A204.1 (cell line): ENCODE data around the gene B3GAT3.
"Not testable (repeated sequence)": the region's sequence is repeated elsewhere in the genome, so short reads cannot be mapped to it uniquely, and the experiment has no call there.

Experiments used
- FAIRE-seq: peaks from 2 replicates; lab custom pipeline; 2012; peaks lifted over from hg19 to GRCh38; lab: Jason Lieb, UNC

Gene B3GAT3

DNA sequence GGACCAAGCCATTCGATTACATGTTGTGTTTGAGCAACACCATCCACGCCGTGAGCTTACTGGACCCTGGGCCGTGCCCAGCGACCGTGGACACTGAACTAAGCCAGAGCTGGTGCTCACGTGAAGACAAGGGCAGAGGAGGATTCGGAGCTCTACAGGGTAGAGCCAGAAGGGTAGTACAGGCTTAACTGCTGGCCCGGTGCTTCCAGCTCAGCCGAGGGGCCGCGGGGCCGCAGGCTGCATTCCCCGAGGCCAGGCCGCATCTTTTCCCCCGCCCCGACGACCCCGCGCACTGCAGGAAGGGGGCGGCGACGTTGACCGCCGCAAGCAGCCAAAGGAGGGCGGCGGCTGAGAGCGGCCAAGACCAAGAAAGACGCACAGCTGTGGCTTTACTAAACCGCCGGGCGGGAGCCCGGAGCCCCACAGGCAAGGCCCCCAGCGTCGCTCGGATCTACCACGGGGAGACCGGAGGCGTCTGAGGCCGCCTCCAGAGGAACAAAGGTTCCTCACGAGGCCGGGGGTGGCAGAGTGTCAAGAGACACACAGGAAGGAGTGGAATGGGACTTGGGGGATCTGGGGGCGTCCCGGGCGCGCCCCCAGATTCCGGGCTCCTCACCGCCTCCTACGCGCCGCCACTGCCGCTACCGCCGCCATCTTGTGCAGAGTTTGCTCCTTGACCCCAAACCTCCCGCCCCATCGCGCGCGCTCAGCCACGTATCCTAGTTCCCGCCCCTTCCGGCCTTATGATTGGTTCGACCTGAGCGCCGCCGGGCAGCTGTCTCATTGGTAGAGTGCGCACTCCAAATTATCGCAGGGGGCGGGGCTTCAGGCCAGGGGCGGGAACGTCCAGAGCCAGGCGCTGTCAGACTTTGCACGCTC lies 24.4 kb upstream of the B3GAT3 start, which contains the start of gene GANAB:
Gene GANAB (minus strand): TSS at position 668 of the 879 bp plus-strand sequence. CDS start 14 bp downstream, at position 654.
- FAIRE-seq: peak; percentile 95

DNA sequence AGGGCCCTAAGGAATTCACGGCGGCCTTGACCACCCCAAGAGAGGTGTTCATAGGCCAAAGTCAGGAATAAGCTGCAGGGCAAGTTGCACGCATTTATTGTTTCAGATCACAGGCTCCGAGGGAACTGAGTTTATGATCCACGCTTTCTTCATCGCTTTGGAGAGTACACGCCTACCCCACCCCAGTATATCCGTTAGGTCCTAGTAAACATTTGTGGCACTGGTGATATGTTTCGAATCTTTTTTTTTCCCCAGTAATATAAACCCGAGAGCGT lies 23.8 kb upstream of the B3GAT3 start:
- no peak for FAIRE-seq

DNA sequence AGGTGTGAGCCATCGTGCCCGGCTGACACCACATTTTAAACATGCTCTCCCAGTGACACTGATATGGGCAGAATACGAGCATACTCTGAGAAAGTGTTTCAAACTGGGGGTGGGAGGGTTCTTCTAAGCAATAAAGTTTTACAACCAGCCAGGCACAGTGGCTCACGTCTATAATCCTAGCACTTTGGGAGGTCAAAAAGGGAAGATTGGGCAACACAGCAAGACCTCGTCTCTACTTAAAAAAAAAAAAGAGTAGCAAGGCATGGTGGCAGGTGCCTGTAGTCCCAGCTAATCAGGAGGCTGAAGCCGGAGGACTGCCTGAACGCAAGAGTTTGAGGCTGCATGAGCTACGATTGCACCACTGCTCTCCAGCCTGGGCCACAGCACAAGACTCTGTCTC lies 22.4 kb upstream of the B3GAT3 start:
- FAIRE-seq: no peak

DNA sequence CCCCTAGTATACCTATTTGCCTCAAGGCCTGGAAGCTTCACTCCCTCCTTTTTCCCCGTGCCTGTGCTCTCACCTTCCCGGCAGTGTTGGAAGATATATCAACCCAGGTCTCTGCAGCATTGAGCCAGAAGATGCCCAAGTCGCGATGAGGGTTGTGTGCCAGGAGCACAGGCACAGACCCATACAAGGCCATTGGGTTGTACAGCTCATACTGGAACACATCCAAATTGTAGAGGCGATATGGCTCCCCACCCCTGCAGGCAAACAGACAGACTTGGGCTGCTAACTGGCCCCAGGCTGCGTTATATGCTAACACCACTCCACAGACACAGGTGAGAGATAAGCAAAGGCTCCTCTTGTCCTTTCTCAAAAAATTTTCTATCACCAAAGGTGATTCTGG lies 10.7 kb upstream of the B3GAT3 start:
- FAIRE-seq: no peak

DNA sequence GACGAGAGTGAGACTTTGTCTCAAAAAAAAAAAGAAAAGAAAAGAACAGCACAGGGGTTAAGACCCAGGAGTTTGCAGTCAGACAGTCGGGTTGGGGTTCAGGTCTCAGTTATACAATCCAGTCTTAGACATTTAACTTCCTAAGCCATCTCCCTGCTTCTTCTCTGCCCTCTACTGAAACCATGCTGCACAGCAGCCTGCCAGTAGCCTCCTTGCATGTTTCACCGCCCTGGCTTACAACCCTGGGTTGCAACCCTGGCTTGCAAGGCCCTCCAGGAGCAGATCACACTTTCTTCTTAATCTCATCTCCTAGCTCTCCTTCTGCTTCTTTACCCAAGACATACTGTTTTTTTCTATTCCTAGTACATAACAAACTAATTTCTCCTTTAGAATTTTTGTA lies 5.9 kb upstream of the B3GAT3 start:
- FAIRE-seq: no peak

DNA sequence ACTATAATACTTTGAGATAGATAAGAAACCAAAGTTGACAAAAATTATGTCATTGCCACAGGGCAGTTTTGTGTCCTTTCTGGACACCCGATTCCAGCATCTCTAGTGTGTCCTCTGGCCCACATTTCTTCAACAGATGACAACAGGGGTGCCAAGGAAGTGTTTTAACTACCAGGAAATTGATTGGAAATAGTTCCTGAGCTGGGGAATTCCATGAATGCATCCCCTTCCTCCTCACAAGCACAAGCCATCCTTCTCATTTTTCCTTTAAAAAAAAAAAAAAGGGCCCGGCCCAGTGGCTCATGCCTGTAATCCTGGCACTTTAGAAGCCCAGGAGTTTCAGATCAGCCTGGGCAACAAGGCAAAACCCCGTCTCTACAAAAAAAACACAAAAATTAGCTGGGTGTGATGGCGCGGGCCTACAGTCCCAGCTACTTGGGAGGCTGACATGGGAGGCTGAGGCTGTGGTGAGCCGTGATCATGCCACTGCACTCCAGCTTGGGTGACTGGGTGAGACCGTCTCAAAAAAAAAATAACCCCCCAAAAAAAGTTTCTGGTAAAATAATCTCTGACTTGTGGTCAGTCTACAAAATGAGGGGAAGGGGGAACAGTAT lies 797 bp upstream of the B3GAT3 start:
- FAIRE-seq: no peak

DNA sequence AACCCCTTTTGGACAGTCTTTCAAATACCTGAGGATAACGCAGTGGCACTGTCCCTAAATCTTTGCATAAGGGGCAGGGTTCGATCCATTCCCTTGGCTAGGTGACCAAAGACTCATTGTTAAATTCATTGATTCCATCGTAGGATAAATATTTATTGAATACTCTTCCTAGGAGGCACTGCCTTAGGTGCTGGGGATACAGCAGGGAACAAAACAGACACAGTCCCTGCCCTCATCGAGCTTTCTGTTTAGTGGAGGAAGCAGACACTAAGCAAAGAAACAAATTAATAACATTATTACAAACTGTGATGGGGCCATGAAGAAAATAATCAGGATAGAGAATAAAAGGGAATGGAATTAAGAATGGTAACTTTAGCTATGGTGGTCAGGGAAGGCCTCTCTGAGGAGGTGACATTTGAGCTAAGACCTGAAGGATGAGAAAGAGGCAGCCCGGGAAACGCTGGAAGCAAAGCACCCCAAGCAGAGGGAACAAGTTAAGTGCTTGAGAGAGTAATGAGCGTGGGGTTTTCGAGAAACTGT lies 689 bp downstream of the B3GAT3 start:
- no peak for FAIRE-seq

DNA sequence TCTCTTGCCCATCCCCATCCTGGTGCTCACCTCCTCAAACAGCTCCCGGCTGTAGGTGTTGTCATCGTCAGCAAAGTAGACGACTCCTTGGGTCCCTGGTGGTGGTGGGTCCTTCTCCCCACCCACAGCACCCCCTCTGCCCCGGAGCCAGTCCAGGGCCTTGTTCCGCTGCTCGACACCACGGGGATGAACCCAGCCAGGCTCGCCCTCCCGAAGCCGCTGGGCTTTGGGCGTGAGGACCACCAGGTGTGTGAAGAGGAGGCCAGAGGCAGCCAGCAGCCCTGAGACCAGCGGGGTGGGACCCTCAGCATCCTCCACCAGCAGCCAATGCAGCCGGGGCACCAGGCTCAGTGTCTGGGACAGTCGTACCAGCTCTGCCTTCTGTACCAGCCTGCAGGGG lies 4.8 kb downstream of the B3GAT3 start:
- FAIRE-seq: not testable (repeated sequence)

DNA sequence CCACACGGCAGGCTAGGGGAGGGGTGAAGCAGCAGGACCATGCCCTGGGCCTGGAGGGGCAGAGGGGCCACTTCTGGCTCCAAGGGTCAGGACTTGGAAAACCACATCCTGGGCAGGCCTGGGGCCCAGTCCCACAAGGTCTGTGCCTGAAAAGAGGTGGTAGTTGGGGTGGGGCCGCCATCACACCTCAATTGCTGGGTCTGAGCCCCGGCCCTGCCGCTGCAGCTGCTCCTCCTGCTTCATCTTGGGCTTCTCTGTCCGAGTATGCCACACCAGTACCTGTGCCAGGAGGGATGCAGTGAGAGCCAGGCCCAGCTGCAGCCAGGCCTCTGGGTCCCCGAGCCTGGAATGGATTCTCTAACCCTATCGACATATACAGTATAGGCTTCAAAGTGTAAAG lies 6.3 kb downstream of the B3GAT3 start:
- no peak for FAIRE-seq

DNA sequence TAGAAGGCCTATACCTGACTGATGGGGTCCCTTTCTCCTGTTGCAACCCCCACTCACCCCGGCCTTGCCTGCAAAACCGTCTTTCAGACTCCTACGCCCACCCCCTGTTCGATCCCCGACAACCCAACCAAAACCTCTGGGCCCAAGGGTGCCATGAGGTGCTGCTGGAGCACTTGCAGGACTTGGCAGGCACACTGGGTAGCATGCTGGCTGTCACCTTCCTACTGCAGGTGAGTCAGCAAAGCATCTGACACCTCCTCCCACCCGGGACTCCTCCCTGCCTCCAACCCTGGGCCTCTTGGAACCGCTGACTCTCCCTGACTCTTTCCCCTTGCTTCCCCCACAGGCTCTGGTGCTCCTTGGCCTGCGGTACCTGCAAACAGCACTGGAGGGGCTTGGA lies 7.5 kb downstream of the B3GAT3 start:
- FAIRE-seq: no peak

DNA sequence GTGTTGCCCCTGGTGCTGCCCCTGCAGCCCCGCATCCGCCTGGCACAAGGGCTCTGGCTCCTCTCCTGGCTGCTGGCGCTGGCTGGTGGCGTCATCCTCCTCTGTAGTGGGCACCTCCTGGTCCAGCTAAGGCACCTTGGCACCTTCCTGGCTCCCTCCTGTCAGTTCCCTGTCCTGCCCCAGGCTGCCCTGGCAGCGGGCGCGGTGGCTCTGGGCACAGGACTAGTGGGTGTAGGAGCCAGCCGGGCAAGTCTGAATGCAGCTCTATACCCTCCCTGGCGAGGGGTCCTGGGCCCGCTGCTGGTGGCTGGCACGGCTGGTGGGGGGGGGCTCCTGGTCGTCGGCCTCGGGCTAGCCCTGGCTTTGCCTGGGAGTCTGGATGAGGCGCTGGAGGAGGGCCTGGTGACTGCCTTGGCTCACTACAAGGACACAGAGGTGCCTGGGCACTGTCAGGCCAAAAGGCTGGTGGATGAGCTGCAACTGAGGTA lies 8.5 kb downstream of the B3GAT3 start:
- FAIRE-seq: no peak

DNA sequence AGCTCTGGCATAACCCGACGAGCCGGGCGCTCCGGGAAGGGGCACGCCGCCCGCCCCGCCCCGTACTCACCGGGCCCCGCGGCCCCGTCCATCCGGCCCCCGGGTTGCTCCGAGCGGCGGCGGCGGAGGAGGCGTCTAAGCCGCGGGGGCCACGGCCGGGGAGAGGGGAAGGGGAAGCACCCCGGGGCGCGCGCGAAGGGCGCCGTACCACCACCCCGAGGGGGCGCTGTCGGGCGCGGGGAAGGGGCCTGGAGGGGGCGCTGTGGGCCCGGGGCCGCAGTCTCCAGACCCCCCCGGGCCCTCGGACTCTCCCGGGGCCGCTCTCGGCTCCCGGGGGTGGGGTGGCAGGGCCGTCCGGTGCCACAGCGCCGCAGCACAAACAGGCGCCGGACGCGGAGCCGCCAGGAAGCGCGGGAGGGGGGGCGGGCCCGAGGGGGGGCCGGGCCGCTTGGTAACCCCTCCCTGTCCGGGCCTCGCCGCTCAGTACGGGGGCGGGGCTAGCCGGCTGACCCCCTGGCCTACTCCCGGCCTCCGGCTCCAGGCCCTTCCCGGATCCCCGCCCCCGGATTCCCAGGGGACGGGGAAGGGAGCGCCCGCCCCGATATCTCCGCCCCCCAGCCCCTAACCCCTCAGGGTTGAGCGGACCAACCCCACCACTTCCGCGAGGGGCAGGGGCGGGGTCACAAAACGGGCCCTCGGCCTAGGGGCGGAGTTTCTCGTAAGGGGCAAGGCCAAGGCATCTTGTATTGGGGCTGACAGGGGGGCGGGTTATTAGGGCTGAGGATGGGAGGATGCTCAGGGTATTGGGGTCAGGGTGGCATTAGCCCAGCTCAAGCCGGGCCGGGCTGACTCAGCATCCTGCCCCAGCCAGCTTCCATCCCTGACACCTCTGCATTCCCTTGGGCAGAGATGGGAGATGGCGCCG lies 9.2 kb downstream of the B3GAT3 start, which contains the start of the genes EML3 and ROM1:
Gene EML3 (minus strand): TSS at position 410 of the 925 bp plus-strand sequence. CDS start 318 bp downstream, at position 92.
Gene ROM1 (plus strand): TSS at position 892 of the 925 bp plus-strand sequence. CDS start 25 bp downstream, at position 917.
- no peak for FAIRE-seq

DNA sequence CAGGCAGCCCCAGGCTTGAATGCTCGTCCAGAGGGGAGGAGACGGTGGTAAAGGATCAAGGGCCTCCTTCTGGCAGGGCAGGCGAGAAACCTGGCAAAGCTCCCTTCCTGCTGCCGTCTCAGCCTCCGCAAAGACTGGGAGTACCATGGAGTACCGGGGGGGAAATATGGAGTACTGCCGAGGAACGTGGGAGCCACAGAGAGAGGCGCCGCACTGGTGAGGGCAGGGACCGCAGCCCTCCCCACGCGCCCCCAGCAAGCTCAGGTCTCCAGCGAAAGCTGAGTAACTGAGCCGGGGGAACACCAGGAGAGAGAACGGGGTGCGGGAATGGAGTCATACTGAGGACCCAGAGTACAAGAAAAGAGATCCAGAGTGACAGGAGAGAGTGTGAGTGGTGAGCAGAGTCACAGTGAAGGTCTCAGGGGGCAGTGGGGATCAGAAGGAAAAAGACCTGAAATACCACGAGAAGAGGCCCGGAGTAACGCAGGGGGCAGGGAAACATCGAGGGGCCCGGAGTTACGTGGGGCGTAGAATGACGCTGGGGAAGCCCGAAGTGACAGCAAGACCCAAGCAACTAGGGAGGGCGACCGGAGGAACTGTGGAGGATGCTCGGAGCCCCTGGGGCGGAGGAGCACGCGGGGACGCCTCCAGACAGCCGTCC lies 10.0 kb downstream of the B3GAT3 start:
- FAIRE-seq: no peak

DNA sequence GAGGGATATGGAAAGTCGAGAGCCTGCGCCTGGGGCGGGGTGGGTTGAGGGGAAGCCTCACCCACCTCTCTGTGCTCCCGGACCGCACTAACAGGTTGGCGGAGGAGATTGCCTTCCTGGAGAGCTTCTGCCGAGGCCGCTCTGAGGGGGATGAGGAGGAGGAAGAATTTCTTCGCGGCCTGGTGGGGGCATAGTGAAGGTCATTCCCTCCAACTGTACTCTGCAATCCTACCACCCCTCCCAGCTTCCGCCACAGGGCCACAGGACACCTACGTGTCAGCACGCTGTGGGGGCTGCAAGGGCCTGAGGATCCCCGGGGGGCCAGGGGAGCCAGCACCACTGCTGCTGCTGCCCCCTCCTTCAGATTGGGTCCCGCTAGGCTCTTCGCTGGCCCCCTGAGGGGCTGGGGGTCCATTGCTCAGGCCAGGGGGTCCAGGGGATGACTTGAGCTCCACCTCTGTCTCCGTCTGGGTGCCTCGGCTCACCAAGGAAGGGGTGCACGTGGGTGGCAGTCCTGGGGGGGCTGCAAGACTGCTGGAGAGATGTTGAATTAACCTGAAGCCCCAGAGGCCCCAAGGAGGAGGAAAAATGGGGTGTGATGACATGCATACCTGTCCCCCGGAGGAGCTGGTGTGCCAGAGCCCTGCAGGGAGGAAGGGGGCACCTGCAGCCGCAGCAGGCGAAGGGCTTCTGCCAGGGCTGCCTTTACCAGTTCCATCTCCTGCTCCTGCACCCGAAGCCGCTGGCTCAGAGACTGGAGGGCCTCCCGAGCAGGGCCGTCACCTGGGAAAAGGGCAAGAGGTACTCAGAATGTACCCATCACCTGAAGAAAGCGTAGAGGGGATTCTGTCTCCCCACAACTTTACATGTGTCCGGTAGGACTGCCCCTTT lies 10.7 kb downstream of the B3GAT3 start:
- no peak for FAIRE-seq

DNA sequence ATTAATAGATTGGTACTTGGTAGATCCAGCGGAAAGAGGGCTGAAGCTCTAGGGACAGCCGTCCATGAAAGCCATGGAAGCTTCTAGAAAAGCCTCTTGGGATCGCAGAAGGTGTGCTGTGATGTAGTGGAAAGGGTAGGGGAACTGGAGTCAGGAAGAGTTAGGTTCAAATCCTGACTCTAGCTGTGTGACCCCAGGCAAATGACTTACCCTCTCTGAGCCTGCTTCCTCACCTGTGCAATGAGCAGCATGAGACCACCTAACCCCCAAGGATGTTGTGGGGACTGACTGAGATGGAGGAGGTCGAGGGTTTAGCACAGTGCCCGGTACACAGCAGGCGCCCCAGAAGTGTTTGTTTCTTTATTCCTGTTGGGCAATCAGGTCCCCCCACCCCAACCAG lies 11.4 kb downstream of the B3GAT3 start:
- FAIRE-seq: no peak

DNA sequence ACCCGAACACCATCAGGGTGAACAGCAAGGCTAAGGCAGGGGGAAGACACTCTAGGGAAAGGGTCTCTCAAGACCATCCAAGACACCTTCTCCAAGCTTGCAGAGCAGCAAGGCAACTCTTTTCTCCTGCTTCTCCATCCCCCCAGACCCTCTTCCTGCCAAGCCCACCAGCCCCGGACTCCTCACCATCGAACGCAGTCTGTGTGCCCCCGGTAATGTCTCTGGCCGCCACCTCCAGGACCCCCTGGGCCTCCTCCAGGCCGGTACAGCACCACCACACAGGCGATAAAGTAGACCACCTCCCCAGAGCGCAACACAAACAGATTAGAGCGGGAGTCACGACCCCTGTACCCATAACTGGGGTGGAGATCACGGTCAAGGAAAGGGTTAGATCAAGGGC lies 13.0 kb downstream of the B3GAT3 start:
- FAIRE-seq: no peak

DNA sequence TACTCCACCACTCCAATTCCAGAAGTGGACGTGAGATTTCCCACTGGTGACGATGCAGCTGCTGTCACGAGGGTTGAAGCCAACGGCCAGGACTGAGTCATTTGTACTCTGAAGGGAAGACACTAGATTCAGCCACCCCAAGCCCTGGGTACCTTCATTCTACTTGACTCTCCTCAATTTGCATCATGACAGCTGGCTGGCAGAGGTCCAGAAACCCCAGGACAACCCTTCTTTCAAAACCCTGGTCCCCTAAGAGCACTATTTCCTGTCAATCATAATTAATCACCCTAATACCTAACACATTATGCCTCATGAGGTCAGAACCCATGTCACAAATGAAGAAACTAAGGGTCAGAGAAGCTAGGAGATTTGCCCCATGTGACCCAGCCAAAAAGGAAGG lies 14.1 kb downstream of the B3GAT3 start:
- FAIRE-seq: no peak

DNA sequence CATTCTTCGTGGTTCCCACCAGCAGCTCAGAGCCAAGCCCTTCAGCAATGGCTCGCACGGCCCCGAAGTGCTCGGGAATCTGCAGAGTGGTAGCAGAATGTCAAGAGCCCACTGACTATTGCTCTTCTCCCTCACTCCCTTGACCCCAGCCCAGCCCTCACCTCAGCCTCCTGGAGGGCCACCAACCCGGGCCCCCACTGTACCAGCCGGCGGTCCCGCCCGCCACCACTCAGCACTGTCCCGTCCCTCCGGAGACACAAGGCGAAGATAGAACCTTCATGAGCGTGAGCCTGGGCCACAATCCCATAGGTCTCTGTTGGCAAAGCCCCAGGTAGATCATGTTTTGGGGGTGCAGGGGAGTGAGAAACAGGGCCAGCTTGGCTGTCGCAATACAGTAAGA lies 15.9 kb downstream of the B3GAT3 start:
- no peak for FAIRE-seq

DNA sequence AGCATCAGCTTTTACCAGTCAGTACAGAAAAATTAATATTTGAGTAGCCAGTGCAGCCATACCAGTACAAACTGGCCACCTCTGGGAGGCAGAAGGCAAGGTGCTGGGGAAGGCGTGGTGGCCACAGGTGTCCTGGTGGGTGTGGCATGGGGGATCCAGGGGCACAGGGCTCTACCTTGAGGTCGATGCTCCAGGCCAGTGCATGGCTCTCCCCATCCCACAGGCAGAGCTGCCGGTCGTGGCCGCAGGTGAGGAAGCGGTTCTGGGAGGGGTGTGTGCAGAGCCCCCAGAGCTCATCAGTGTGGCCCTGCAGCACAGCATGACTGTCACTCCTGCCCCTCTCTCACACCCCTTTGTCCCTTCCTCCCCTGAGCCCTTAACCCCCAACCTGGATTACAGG lies 16.3 kb downstream of the B3GAT3 start:
- FAIRE-seq: no peak

DNA sequence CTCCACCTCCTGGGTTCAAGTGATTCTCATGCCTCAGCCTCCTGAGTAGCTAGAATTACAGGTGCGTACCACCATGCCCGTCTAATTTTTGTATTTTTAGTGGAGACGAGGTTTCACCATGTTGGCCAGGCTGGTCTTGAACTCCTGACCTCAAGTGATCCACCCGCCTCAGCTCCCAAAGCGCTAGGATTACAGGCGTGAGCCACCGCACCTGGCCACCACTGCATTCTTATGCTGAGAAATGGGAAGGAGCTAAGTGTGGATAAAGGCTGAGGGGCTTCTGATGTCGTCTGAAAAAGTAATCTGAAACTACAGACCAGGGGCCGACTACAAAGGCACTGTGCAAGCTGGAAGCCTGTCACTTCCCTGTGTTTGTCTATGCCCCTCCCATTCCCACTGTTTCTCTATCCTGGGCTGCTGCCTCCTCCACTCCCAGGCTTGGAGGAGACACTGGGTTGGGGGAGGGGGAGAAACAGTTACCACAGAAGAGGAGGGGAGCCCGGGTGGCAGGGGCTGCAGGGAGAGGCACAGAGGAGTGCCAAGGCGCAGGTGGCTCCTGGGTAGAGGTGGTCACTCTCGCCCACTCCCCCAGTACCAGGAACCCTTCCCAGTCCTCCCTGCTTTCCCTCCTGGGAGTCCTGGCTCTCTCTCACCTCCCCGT lies 17.2 kb downstream of the B3GAT3 start:
- no peak for FAIRE-seq
